ENCODE measurements around the gene ABCC6. TPM values are rescaled to one million over a fixed set of nuclear protein-coding genes. Genes with fewer than 3 reads are reported as not detected.
A peak's percentile ranks its signal among the peaks of the same experiment; 100 is the strongest.
"Not testable (repeated sequence)": the region's sequence is repeated elsewhere in the genome, so short reads cannot be mapped to it uniquely, and the experiment has no call there.

ABCC6 gene
- total RNA-seq, 1 experiment from 2014 or later, result 0.73 TPM

- POLR2A ChIA-PET (ENCODE audit: unreplicated experiment); H3K4me1 ChIP-seq (ENCODE audit: insufficient read depth, low read length); CTCF ChIA-PET; H4K20me1 ChIP-seq (ENCODE audit: low read length); H3K27me3 ChIP-seq (ENCODE audit: low read length); BruUV-seq (replicated peaks); intact Hi-C loops (cut with micrococcal nuclease); H3K79me2 ChIP-seq (ENCODE audit: low read length); H3F3A ChIP-seq (ENCODE audit: low read length, unreplicated experiment); H3K9me3 ChIP-seq (ENCODE audit: low read length); H3K9me2 ChIP-seq (replicated peaks; ENCODE audit: low read length); H2AFZ ChIP-seq (ENCODE audit: low read length); H3K9ac ChIP-seq (ENCODE audit: low read length); H3K27ac ChIP-seq (ENCODE audit: low read length); H3K36me3 ChIP-seq (ENCODE audit: low read depth, low read length); H3K4me3 ChIP-seq (ENCODE audit: low read length); H3K4me2 ChIP-seq (ENCODE audit: low read length): not testable (repeated sequence)
- peak; percentile 42; the same call in 1 of the 2 replicates for ATAC-seq
- DNase-seq, result peak; percentile 44
Measured at GRCh38 chr16:16213863-16214293, 9.4 kb downstream of the ABCC6 start.

GRCh38 chr16:16211404-16211803 lies 11.9 kb downstream of the ABCC6 start:
- H3F3A ChIP-seq (ENCODE audit: low read length, unreplicated experiment); H3K36me3 ChIP-seq (ENCODE audit: low read depth, low read length); H2AFZ ChIP-seq (ENCODE audit: low read length); ATAC-seq; H3K4me3 ChIP-seq (ENCODE audit: low read length); H3K4me2 ChIP-seq (ENCODE audit: low read length); CTCF ChIA-PET; POLR2A ChIA-PET (ENCODE audit: unreplicated experiment); H3K9me3 ChIP-seq (ENCODE audit: low read length); H3K27me3 ChIP-seq (ENCODE audit: low read length); intact Hi-C loops (cut with micrococcal nuclease); H3K79me2 ChIP-seq (ENCODE audit: low read length); H4K20me1 ChIP-seq (ENCODE audit: low read length); H3K4me1 ChIP-seq (ENCODE audit: insufficient read depth, low read length); H3K9ac ChIP-seq (ENCODE audit: low read length); H3K9me2 ChIP-seq (replicated peaks; ENCODE audit: low read length); BruUV-seq (replicated peaks); H3K27ac ChIP-seq (ENCODE audit: low read length); DNase-seq: not testable (repeated sequence)

GRCh38 chr16:16208461-16208860 lies 14.8 kb downstream of the ABCC6 start:
- H3F3A ChIP-seq (ENCODE audit: low read length, unreplicated experiment); H3K4me3 ChIP-seq (ENCODE audit: low read length); H3K79me2 ChIP-seq (ENCODE audit: low read length); H4K20me1 ChIP-seq (ENCODE audit: low read length); POLR2A ChIA-PET (ENCODE audit: unreplicated experiment); H3K36me3 ChIP-seq (ENCODE audit: low read depth, low read length); H3K27ac ChIP-seq (ENCODE audit: low read length); H3K27me3 ChIP-seq (ENCODE audit: low read length); H2AFZ ChIP-seq (ENCODE audit: low read length); H3K9me3 ChIP-seq (ENCODE audit: low read length); intact Hi-C loops (cut with micrococcal nuclease); H3K9me2 ChIP-seq (replicated peaks; ENCODE audit: low read length); H3K4me2 ChIP-seq (ENCODE audit: low read length); CTCF ChIA-PET; ATAC-seq; H3K4me1 ChIP-seq (ENCODE audit: insufficient read depth, low read length); BruUV-seq (replicated peaks); H3K9ac ChIP-seq (ENCODE audit: low read length); DNase-seq: not testable (repeated sequence)

- H3K36me3 ChIP-seq (ENCODE audit: low read depth, low read length); ATAC-seq; H4K20me1 ChIP-seq (ENCODE audit: low read length); H3K4me1 ChIP-seq (ENCODE audit: insufficient read depth, low read length); H3K27ac ChIP-seq (ENCODE audit: low read length); H3K9me3 ChIP-seq (ENCODE audit: low read length); H3K27me3 ChIP-seq (ENCODE audit: low read length); H3K4me2 ChIP-seq (ENCODE audit: low read length); DNase-seq; H3K79me2 ChIP-seq (ENCODE audit: low read length); H3K4me3 ChIP-seq (ENCODE audit: low read length); H3K9ac ChIP-seq (ENCODE audit: low read length); POLR2A ChIA-PET (ENCODE audit: unreplicated experiment); CTCF ChIA-PET; BruUV-seq (replicated peaks); intact Hi-C loops (cut with micrococcal nuclease); H2AFZ ChIP-seq (ENCODE audit: low read length); H3K9me2 ChIP-seq (replicated peaks; ENCODE audit: low read length); H3F3A ChIP-seq (ENCODE audit: low read length, unreplicated experiment): not testable (repeated sequence)
Measured at GRCh38 chr16:16207787-16208334, 15.4 kb downstream of the ABCC6 start.

GRCh38 chr16:16207097-16207786 lies 16.1 kb downstream of the ABCC6 start:
- DNase-seq; H3F3A ChIP-seq (ENCODE audit: low read length, unreplicated experiment); POLR2A ChIA-PET (ENCODE audit: unreplicated experiment); H3K4me1 ChIP-seq (ENCODE audit: insufficient read depth, low read length); CTCF ChIA-PET; H4K20me1 ChIP-seq (ENCODE audit: low read length); H3K27ac ChIP-seq (ENCODE audit: low read length); H3K4me3 ChIP-seq (ENCODE audit: low read length); intact Hi-C loops (cut with micrococcal nuclease); H3K27me3 ChIP-seq (ENCODE audit: low read length); H3K79me2 ChIP-seq (ENCODE audit: low read length); H2AFZ ChIP-seq (ENCODE audit: low read length); H3K9me2 ChIP-seq (replicated peaks; ENCODE audit: low read length); BruUV-seq (replicated peaks); H3K4me2 ChIP-seq (ENCODE audit: low read length); H3K9me3 ChIP-seq (ENCODE audit: low read length); H3K9ac ChIP-seq (ENCODE audit: low read length); ATAC-seq; H3K36me3 ChIP-seq (ENCODE audit: low read depth, low read length): not testable (repeated sequence)

- CTCF ChIA-PET; BruUV-seq (replicated peaks); H3K9me2 ChIP-seq (replicated peaks; ENCODE audit: low read length); H3K4me3 ChIP-seq (ENCODE audit: low read length); H4K20me1 ChIP-seq (ENCODE audit: low read length); H3F3A ChIP-seq (ENCODE audit: low read length, unreplicated experiment); H3K27me3 ChIP-seq (ENCODE audit: low read length); H2AFZ ChIP-seq (ENCODE audit: low read length); H3K9me3 ChIP-seq (ENCODE audit: low read length); H3K4me2 ChIP-seq (ENCODE audit: low read length); intact Hi-C loops (cut with micrococcal nuclease); H3K9ac ChIP-seq (ENCODE audit: low read length); H3K79me2 ChIP-seq (ENCODE audit: low read length); DNase-seq; H3K36me3 ChIP-seq (ENCODE audit: low read depth, low read length); ATAC-seq; H3K4me1 ChIP-seq (ENCODE audit: insufficient read depth, low read length); POLR2A ChIA-PET (ENCODE audit: unreplicated experiment); H3K27ac ChIP-seq (ENCODE audit: low read length): not testable (repeated sequence)
Measured at GRCh38 chr16:16205864-16206263, 17.4 kb downstream of the ABCC6 start.

- H3K27me3 ChIP-seq (ENCODE audit: low read length); ATAC-seq; H3F3A ChIP-seq (ENCODE audit: low read length, unreplicated experiment); H3K27ac ChIP-seq (ENCODE audit: low read length); H3K4me3 ChIP-seq (ENCODE audit: low read length); BruUV-seq (replicated peaks); H3K9me2 ChIP-seq (replicated peaks; ENCODE audit: low read length); H4K20me1 ChIP-seq (ENCODE audit: low read length); H3K9ac ChIP-seq (ENCODE audit: low read length); H3K79me2 ChIP-seq (ENCODE audit: low read length); CTCF ChIA-PET; POLR2A ChIA-PET (ENCODE audit: unreplicated experiment); DNase-seq; H3K4me1 ChIP-seq (ENCODE audit: insufficient read depth, low read length); H3K36me3 ChIP-seq (ENCODE audit: low read depth, low read length); H3K4me2 ChIP-seq (ENCODE audit: low read length); intact Hi-C loops (cut with micrococcal nuclease); H3K9me3 ChIP-seq (ENCODE audit: low read length); H2AFZ ChIP-seq (ENCODE audit: low read length): not testable (repeated sequence)
Measured at GRCh38 chr16:16204552-16204951, 18.7 kb downstream of the ABCC6 start.

All from PC-3 (cell line).